ENCODE results near the gene S100A11. TPM values are rescaled to one million over a fixed set of nuclear protein-coding genes. Genes with fewer than 3 reads are reported as not detected.

The S100A11 gene
- total RNA-seq, 2 experiments from 2014 or later, result 131 to 144 TPM

DNA sequence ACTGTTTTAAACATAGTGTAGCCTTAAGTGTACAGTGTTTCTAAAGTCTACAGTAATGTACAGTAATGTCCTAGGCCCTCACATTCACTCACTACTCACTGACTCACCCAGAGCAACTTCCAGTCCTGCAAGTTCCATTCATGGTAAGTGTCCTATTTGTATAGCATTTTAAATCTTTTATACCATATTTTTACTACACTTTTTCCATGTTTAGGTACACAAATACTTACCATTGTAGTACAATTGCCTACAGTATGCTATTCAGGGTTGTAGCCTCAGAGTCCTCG lies 39.6 kb downstream of the S100A11 start:
- no peaks in the 10 kb centered on the region for H3K9me3 Mint-ChIP-seq
- ATAC-seq (no peak), DNase-seq (no peak)
- intact Hi-C loops (cut with micrococcal nuclease), result loop anchor here (1.0 to 5.0 kb wide), 2 partner anchors 29 to 65 kb away; no protein-coding TSS in a partner anchor
- no peak overlapping the region for H3K27ac Mint-ChIP-seq
- H3K4me3 Mint-ChIP-seq, result no peak overlapping the region
- ChIA-PET POLR2A (interaction anchor here (1.3 kb wide), 1 partner anchor 14 kb away, joined by 3 read pairs; no protein-coding TSS in a partner anchor), CTCF (interaction anchor here (7.9 to 13.5 kb wide), 4 partner anchors 15 to 62 kb away, joined by 122 to 321 read pairs (median 239); no protein-coding TSS in a partner anchor)
- TF ChIP-seq CTCF (IDR thresholded peaks at IDR 0.05), result no peak
- peaks cover 7% of the 10 kb centered on the region for H3K36me3 Mint-ChIP-seq (ENCODE audit: low read depth)
- no peaks in the 10 kb centered on the region for H3K27me3 Mint-ChIP-seq
- peaks cover 22% of the 10 kb centered on the region for H3K4me1 Mint-ChIP-seq (ENCODE audit: low read depth)

DNA sequence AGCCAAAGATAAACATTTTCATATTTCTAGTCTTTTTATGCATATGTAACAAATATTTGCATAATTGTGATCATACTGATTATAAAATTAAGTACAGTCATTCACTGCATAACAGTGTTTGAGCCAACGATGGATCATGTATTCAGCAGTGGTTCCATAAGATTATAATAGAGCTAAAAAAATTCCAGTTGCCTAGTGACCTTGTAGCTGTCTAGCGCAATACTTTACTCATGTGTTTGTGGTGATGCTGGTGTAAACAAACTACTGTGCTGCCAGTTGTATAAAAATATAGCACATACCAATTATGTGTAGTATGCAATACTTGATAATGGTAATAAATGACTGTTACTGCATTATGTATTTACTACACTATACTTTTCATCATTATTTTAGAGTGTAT lies 41.0 kb downstream of the S100A11 start:
- Mint-ChIP-seq H3K4me3 (no peak overlapping the region), H3K9me3 (no peaks in the 10 kb centered on the region), H3K27me3 (no peaks in the 10 kb centered on the region), H3K4me1 (ENCODE audit: low read depth) (peaks cover 33% of the 10 kb centered on the region), H3K36me3 (ENCODE audit: low read depth) (peaks cover 18% of the 10 kb centered on the region), H3K27ac (no peak overlapping the region)
- TF ChIP-seq CTCF (IDR thresholded peaks at IDR 0.05), result no peak
- no peak for DNase-seq
- intact Hi-C loops (cut with micrococcal nuclease), result loop anchor here (5.0 kb wide), 1 partner anchor 63 kb away; no protein-coding TSS in a partner anchor
- ChIA-PET POLR2A (interaction anchor here (1.7 kb wide), 1 partner anchor 25 kb away, joined by 5 read pairs; no protein-coding TSS in a partner anchor), CTCF (interaction anchor here (0.6 to 13.5 kb wide), 14 partner anchors 14 to 138 kb away, joined by 3 to 287 read pairs (median 4); no protein-coding TSS in a partner anchor)
- ATAC-seq, result no peak

GRCh38 chr1:151994956-151995355 lies 41.8 kb downstream of the S100A11 start:
- DNase-seq (no peak), ATAC-seq (no peak)
- Mint-ChIP-seq H3K9me3 (no peaks in the 10 kb centered on the region), H3K36me3 (ENCODE audit: low read depth) (peaks cover 19% of the 10 kb centered on the region), H3K27me3 (no peaks in the 10 kb centered on the region), H3K27ac (no peak overlapping the region), H3K4me1 (ENCODE audit: low read depth) (peaks cover 41% of the 10 kb centered on the region), H3K4me3 (peak overlapping the region; percentile 15)
- ChIA-PET POLR2A (interaction anchor here (1.7 kb wide), 1 partner anchor 24 kb away, joined by 5 read pairs; no protein-coding TSS in a partner anchor), CTCF (interaction anchor here (1.0 to 13.5 kb wide), 6 partner anchors 13 to 60 kb away, joined by 3 to 287 read pairs (median 56); no protein-coding TSS in a partner anchor)
- no peak for TF ChIP-seq CTCF (IDR thresholded peaks at IDR 0.05)
- intact Hi-C loops (cut with micrococcal nuclease), result loop anchor here (5.0 kb wide), 1 partner anchor 63 kb away; no protein-coding TSS in a partner anchor

- H3K27ac Mint-ChIP-seq, result peak within 1 kb of the TSS; percentile 97
- DNase-seq, result peak; percentile 84
- no peak for TF ChIP-seq CTCF (IDR thresholded peaks at IDR 0.05)
Measured at GRCh38 chr1:151993734-151994496, 42.9 kb downstream of the S100A11 start, which contains the start of gene S100A10. Gene S100A10, minus strand, starts transcription at chr1:151993859. Its CDS starts 7,629 bp downstream, at chr1:151986230.

More at GRCh38 chr1:151993734-151994496, 42.9 kb downstream of the S100A11 start, which contains the start of gene S100A10:
- Mint-ChIP-seq H3K4me1 (ENCODE audit: low read depth) (peaks cover 51% of the 10 kb centered on the region), H3K4me3 (peak within 1 kb of the TSS; percentile 97), H3K9me3 (no peaks in the 10 kb centered on the region), H3K27me3 (no peaks in the 10 kb centered on the region), H3K36me3 (ENCODE audit: low read depth) (peaks cover 19% of the 10 kb centered on the region)
- peak; percentile 73 for ATAC-seq
- intact Hi-C loops (cut with micrococcal nuclease), result no loop called here
- POLR2A ChIA-PET, result interaction anchor here (1.0 to 2.0 kb wide), 4 partner anchors 9 to 43 kb away, joined by 3 to 7 read pairs (median 3); partner anchors contain the start of gene S100A11
- CTCF ChIA-PET, result interaction anchor here (1.0 to 13.5 kb wide), 6 partner anchors 11 to 195 kb away, joined by 3 to 287 read pairs (median 6); no protein-coding TSS in a partner anchor

Data from activated CD8-positive, alpha-beta T cell treated with anti-CD3 and anti-CD28 coated beads for 36 hours (primary cell).